Activated CD4-positive, alpha-beta T cell treated with anti-CD3 and anti-CD28 coated beads, Interleukin-2, amount 10 ng/mL, durations not matched to agents 7 days and 5 days (primary cell): ENCODE results near the gene LYRM4. TPM values are rescaled to one million over a fixed set of nuclear protein-coding genes. Genes with fewer than 3 reads are reported as not detected.

Experiments used
- CTCF ChIA-PET: fragments of 350-600 bp; sonication (Branson Sonifier 250); formaldehyde crosslinking; loops from one replicate; lab custom pipeline; 2021; ENCODE audit warnings: antibody characterized with exemption; lab: Charles Lee
- POLR2A ChIA-PET: fragments of 350-600 bp; sonication (Branson Sonifier 250); formaldehyde crosslinking; loops from one replicate; lab custom pipeline; 2021; ENCODE audit warnings: antibody characterized with exemption; lab: Charles Lee
- DNase-seq: peaks from one replicate; pipeline ENCODE4 v3.0.0-alpha.2; 2020
- H3K27ac Mint-ChIP-seq: one replicate; pipeline ENCODE4 v1.8.0; 2021; ENCODE audit warnings: mild to moderate bottlenecking, moderate library complexity, mixed read lengths
- H3K27me3 Mint-ChIP-seq: one replicate; pipeline ENCODE4 v1.8.0; 2021; ENCODE audit warnings: mixed read lengths
- H3K36me3 Mint-ChIP-seq: one replicate; pipeline ENCODE4 v1.8.0; 2021; ENCODE audit warnings: low read depth, mixed read lengths
- H3K4me1 Mint-ChIP-seq: one replicate; pipeline ENCODE4 v1.8.0; 2021; ENCODE audit warnings: mixed read lengths
- H3K4me3 Mint-ChIP-seq: one replicate; pipeline ENCODE4 v1.8.0; 2021; ENCODE audit warnings: mild to moderate bottlenecking, moderate library complexity, mixed read lengths
- H3K9me3 Mint-ChIP-seq: one replicate; pipeline ENCODE4 v1.8.0; 2021; ENCODE audit warnings: mixed read lengths
- total RNA-seq, 2 experiments: library from RNA; stranded (reverse); gene quantifications; one replicate each; pipeline ENCODE4 v1.2.3, GENCODE V29; 2021

Gene LYRM4
- 10 to 100 TPM; 30.8 to 31.4 TPM for total RNA-seq

GRCh38 chr6:5260661-5261544 lies at the start of gene LYRM4, which contains the start of gene FARS2:
TSS of gene LYRM4 (minus strand) at chr6:5260950. CDS start at chr6:5260733, 217 bp downstream.
TSS of gene FARS2 (plus strand) at chr6:5261513.
- peaks cover 48% of the 10 kb centered on the region for H3K4me1 Mint-ChIP-seq
- POLR2A ChIA-PET: interaction anchor here (0.6 kb wide), 1 partner anchor 87 kb away, joined by 3 read pairs; no protein-coding TSS in a partner anchor
- H3K36me3 Mint-ChIP-seq: peaks cover 4% of the 10 kb centered on the region
- CTCF ChIA-PET: interaction anchor here (0.7 to 2.3 kb wide), 6 partner anchors 9 to 117 kb away, joined by 3 to 6 read pairs (median 3); no protein-coding TSS in a partner anchor
- peak; percentile 88 for DNase-seq
- peak within 1 kb of the TSS; percentile 95 for H3K4me3 Mint-ChIP-seq
- no peaks in the 10 kb centered on the region for H3K9me3 Mint-ChIP-seq
- no peaks in the 10 kb centered on the region for H3K27me3 Mint-ChIP-seq
- H3K27ac Mint-ChIP-seq: peak within 1 kb of the TSS; percentile 100

- Mint-ChIP-seq H3K9me3 (no peaks in the 10 kb centered on the region), H3K27me3 (no peaks in the 10 kb centered on the region), H3K27ac (no peak overlapping the region), H3K4me1 (peaks cover 5% of the 10 kb centered on the region), H3K4me3 (no peak overlapping the region), H3K36me3 (no peaks in the 10 kb centered on the region)
- CTCF ChIA-PET: interaction anchor here (0.5 to 0.9 kb wide), 2 partner anchors 10 to 156 kb away, joined by 3 read pairs; no protein-coding TSS in a partner anchor
- POLR2A ChIA-PET: no interaction called here
- DNase-seq: no peak
Observed at GRCh38 chr6:5308066-5308465, 47.3 kb upstream of the LYRM4 start.

- Mint-ChIP-seq H3K27me3 (no peaks in the 10 kb centered on the region), H3K4me1 (peaks cover 15% of the 10 kb centered on the region), H3K36me3 (no peaks in the 10 kb centered on the region), H3K4me3 (no peak overlapping the region), H3K9me3 (no peaks in the 10 kb centered on the region), H3K27ac (no peak overlapping the region)
- no peak for DNase-seq
- ChIA-PET POLR2A (no interaction called here), CTCF (no interaction called here)
Observed at GRCh38 chr6:5307058-5307457, 46.3 kb upstream of the LYRM4 start.

GRCh38 chr6:5305968-5306626 lies 45.3 kb upstream of the LYRM4 start:
- Mint-ChIP-seq H3K27ac (no peak overlapping the region), H3K36me3 (no peaks in the 10 kb centered on the region), H3K27me3 (no peaks in the 10 kb centered on the region), H3K9me3 (no peaks in the 10 kb centered on the region), H3K4me3 (no peak overlapping the region), H3K4me1 (peaks cover 24% of the 10 kb centered on the region)
- DNase-seq: no peak
- ChIA-PET POLR2A (no interaction called here), CTCF (interaction anchor here (0.7 to 2.1 kb wide), 5 partner anchors 14 to 163 kb away, joined by 3 to 9 read pairs (median 3); no protein-coding TSS in a partner anchor)

GRCh38 chr6:5303682-5304081 lies 42.9 kb upstream of the LYRM4 start:
- no peak for DNase-seq
- Mint-ChIP-seq H3K27me3 (no peaks in the 10 kb centered on the region), H3K9me3 (no peaks in the 10 kb centered on the region), H3K4me1 (peaks cover 37% of the 10 kb centered on the region), H3K27ac (no peak overlapping the region), H3K36me3 (no peaks in the 10 kb centered on the region), H3K4me3 (no peak overlapping the region)
- ChIA-PET CTCF (interaction anchor here (0.6 to 2.9 kb wide), 8 partner anchors 9 to 163 kb away, joined by 3 to 14 read pairs (median 4); no protein-coding TSS in a partner anchor), POLR2A (no interaction called here)

GRCh38 chr6:5302995-5303622 lies 42.4 kb upstream of the LYRM4 start:
- Mint-ChIP-seq H3K9me3 (no peaks in the 10 kb centered on the region), H3K36me3 (no peaks in the 10 kb centered on the region), H3K27me3 (no peaks in the 10 kb centered on the region), H3K27ac (peak overlapping the region; percentile 27), H3K4me3 (no peak overlapping the region), H3K4me1 (peaks cover 37% of the 10 kb centered on the region)
- CTCF ChIA-PET: interaction anchor here (0.6 to 2.9 kb wide), 12 partner anchors 9 to 162 kb away, joined by 3 to 14 read pairs (median 4); no protein-coding TSS in a partner anchor
- POLR2A ChIA-PET: no interaction called here
- peak; percentile 66 for DNase-seq

- Mint-ChIP-seq H3K27me3 (no peaks in the 10 kb centered on the region), H3K9me3 (no peaks in the 10 kb centered on the region), H3K36me3 (no peaks in the 10 kb centered on the region), H3K27ac (peak overlapping the region; percentile 27), H3K4me3 (peak overlapping the region; percentile 35), H3K4me1 (peaks cover 38% of the 10 kb centered on the region)
- DNase-seq: peak; percentile 35
- POLR2A ChIA-PET: no interaction called here
- CTCF ChIA-PET: interaction anchor here (0.7 to 2.9 kb wide), 13 partner anchors 10 to 158 kb away, joined by 3 to 14 read pairs (median 4); no protein-coding TSS in a partner anchor
Observed at GRCh38 chr6:5302220-5302946, 41.6 kb upstream of the LYRM4 start.

GRCh38 chr6:5300206-5300764 lies 39.5 kb upstream of the LYRM4 start:
- no peak for DNase-seq
- H3K9me3 Mint-ChIP-seq: no peaks in the 10 kb centered on the region
- H3K27me3 Mint-ChIP-seq: no peaks in the 10 kb centered on the region
- peaks cover 40% of the 10 kb centered on the region for H3K4me1 Mint-ChIP-seq
- no peak overlapping the region for H3K27ac Mint-ChIP-seq
- CTCF ChIA-PET: interaction anchor here (0.6 to 1.3 kb wide), 3 partner anchors 13 to 199 kb away, joined by 3 read pairs; no protein-coding TSS in a partner anchor
- H3K4me3 Mint-ChIP-seq: no peak overlapping the region
- POLR2A ChIA-PET: no interaction called here
- no peaks in the 10 kb centered on the region for H3K36me3 Mint-ChIP-seq

- POLR2A ChIA-PET: no interaction called here
Observed at GRCh38 chr6:5295623-5296022, 34.9 kb upstream of the LYRM4 start.

GRCh38 chr6:5294392-5295211 lies 33.9 kb upstream of the LYRM4 start:
- POLR2A ChIA-PET: no interaction called here

More at GRCh38 chr6:5295623-5296022, 34.9 kb upstream of the LYRM4 start:
- Mint-ChIP-seq H3K9me3 (no peaks in the 10 kb centered on the region), H3K36me3 (peaks cover 3% of the 10 kb centered on the region), H3K4me1 (peaks cover 40% of the 10 kb centered on the region), H3K27ac (no peak overlapping the region), H3K4me3 (no peak overlapping the region), H3K27me3 (no peaks in the 10 kb centered on the region)
- CTCF ChIA-PET: interaction anchor here (0.9 to 1.7 kb wide), 3 partner anchors 11 to 29 kb away, joined by 3 to 10 read pairs (median 3); no protein-coding TSS in a partner anchor
- DNase-seq: no peak

GRCh38 chr6:5293692-5294091 lies 32.9 kb upstream of the LYRM4 start:
- Mint-ChIP-seq H3K27ac (no peak overlapping the region), H3K36me3 (peaks cover 5% of the 10 kb centered on the region), H3K4me1 (peaks cover 31% of the 10 kb centered on the region), H3K9me3 (no peaks in the 10 kb centered on the region), H3K4me3 (no peak overlapping the region), H3K27me3 (no peaks in the 10 kb centered on the region)
- ChIA-PET CTCF (interaction anchor here (0.9 kb wide), 1 partner anchor 23 kb away, joined by 3 read pairs; no protein-coding TSS in a partner anchor), POLR2A (no interaction called here)
- no peak for DNase-seq

More at GRCh38 chr6:5294392-5295211, 33.9 kb upstream of the LYRM4 start:
- H3K27ac Mint-ChIP-seq: no peak overlapping the region
- H3K36me3 Mint-ChIP-seq: peaks cover 5% of the 10 kb centered on the region
- no peak overlapping the region for H3K4me3 Mint-ChIP-seq
- H3K4me1 Mint-ChIP-seq: peaks cover 36% of the 10 kb centered on the region
- H3K9me3 Mint-ChIP-seq: no peaks in the 10 kb centered on the region
- DNase-seq: no peak
- CTCF ChIA-PET: interaction anchor here (0.9 to 1.7 kb wide), 4 partner anchors 10 to 34 kb away, joined by 3 to 10 read pairs (median 3); partner anchors contain the start of genes FARS2 and LYRM4
- H3K27me3 Mint-ChIP-seq: no peaks in the 10 kb centered on the region
